AG09319 (cell line): Measurements from ENCODE around the gene TSSC4.

Experiments used
- DNase-seq: peaks from one replicate; pipeline ENCODE4 v3.0.0-alpha.2; 2010; ENCODE audit warnings: low read depth; ENCODE audit errors: extremely low read depth
- CTCF ChIP-seq: IDR thresholded peaks from 2 replicates; pipeline ENCODE4 v1.5.1; 2011; ENCODE audit warnings: low read depth, mild to moderate bottlenecking, inconsistent platforms, low read length, moderate library complexity

Gene TSSC4

GRCh38 chr11:2365571-2366210 lies 34.9 kb upstream of the TSSC4 start:
- DNase-seq: no peak
- TF ChIP-seq CTCF: no peak

GRCh38 chr11:2366276-2366675 lies 34.3 kb upstream of the TSSC4 start:
- TF ChIP-seq CTCF: no peak
- DNase-seq: no peak

GRCh38 chr11:2366733-2367132 lies 33.8 kb upstream of the TSSC4 start:
- no peak for TF ChIP-seq CTCF

GRCh38 chr11:2367266-2368160 lies 33.0 kb upstream of the TSSC4 start:
- no peak for DNase-seq
- no peak for TF ChIP-seq CTCF

More at GRCh38 chr11:2366733-2367132, 33.8 kb upstream of the TSSC4 start:
- DNase-seq: no peak

- TF ChIP-seq CTCF: no peak
- no peak for DNase-seq
These were observed 32.2 kb upstream of the TSSC4 start for GRCh38 chr11:2368178-2368850.

- no peak for DNase-seq
- TF ChIP-seq CTCF: no peak
These were observed 31.7 kb upstream of the TSSC4 start for GRCh38 chr11:2368851-2369180.

GRCh38 chr11:2369320-2369719 lies 31.2 kb upstream of the TSSC4 start:
- DNase-seq: no peak
- TF ChIP-seq CTCF: no peak
